Measurements from ENCODE around the gene GABBR1.
"Not testable (repeated sequence)": the region's sequence is repeated elsewhere in the genome, so short reads cannot be mapped to it uniquely, and the experiment has no call there.

Gene GABBR1

DNA sequence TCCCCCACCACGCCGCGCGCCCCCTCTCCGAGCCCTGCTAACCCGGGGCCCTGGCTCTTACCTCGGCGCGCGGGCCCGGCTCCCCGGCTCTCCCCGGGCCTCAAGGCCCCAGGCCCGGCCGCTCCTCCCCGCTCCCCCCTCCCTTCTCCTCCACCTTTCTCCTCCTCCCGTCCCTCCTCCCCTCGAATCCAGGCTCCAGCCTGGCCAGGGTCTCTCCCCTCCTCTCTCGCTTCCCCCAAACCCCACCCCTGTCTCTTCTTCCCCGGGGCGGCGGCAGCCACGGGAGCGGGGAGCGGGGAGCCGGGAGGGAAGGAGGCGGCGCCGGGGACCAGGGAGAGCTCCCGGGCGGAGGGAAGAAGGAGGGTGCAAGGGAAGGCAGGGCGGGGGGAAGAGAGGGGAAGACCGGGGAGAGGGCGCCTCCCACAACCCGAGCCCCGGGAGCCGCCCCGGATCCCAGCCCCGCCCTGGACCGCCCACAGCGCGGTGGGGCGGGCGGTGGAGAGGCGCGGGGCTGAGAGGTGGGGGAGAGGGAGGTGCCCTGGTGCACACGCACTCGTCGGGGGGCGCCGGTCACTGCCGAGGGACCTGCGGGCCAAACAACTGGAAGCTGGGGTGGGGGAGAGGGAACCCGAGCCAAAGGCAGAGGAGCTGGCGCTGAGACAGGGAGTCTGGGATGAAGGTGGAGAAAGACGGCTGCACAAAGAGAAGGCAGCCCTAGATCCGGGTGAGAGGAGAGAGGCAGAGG is at the start of gene GABBR1:
Gene GABBR1 (minus strand): TSS at position 395 of the 745 bp plus-strand sequence. CDS start 798 bp downstream, outside the sequence.
- H3K27me3 Mint-ChIP-seq: peaks cover 78% of the 10 kb centered on the region
- H3K9me3 Mint-ChIP-seq: no peaks in the 10 kb centered on the region
- H3K4me1 Mint-ChIP-seq: peaks cover 55% of the 10 kb centered on the region

DNA sequence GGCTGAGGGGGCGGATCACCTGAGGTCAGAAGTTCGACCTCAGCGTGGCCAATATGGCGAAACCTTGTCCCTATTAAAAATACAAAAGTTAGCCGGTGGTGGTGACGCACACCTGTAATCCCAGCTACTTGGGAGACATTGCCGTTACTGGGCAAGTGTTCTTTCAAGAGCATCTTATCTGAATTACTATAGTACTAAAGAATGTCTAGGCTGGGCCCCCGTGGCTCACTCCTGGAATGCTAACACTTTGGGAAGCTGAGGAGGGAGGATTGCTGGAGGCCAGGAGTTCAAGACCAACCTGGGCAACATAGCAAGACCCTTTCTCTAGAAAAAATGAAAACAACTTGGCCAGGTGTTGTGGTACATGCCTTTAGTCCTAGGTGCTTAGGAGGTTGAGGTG is 48.8 kb upstream of the GABBR1 start:
- no peak overlapping the region for H3K4me3 Mint-ChIP-seq
- peaks cover 13% of the 10 kb centered on the region for H3K4me1 Mint-ChIP-seq
- CTCF ChIA-PET: interaction anchor here (0.8 to 1.6 kb wide), 3 partner anchors 28 to 97 kb away, joined by 3 to 4 read pairs (median 3); no protein-coding TSS in a partner anchor
- no peak overlapping the region for H3K27ac Mint-ChIP-seq
- no peaks in the 10 kb centered on the region for H3K9me3 Mint-ChIP-seq
- H3K36me3 Mint-ChIP-seq: no peaks in the 10 kb centered on the region
- peaks cover 28% of the 10 kb centered on the region for H3K27me3 Mint-ChIP-seq
- DNase-seq: no peak

More for the DNA sequence above, at the start of gene GABBR1:
- Mint-ChIP-seq H3K4me3 (peak within 1 kb of the TSS; percentile 79), H3K36me3 (peaks cover 1% of the 10 kb centered on the region), H3K27ac (peak within 1 kb of the TSS; percentile 9)
- CTCF ChIA-PET: interaction anchor here (1.6 to 2.0 kb wide), 4 partner anchors 10 to 21 kb away, joined by 4 to 11 read pairs (median 6); no protein-coding TSS in a partner anchor
- DNase-seq: peak; percentile 86

DNA sequence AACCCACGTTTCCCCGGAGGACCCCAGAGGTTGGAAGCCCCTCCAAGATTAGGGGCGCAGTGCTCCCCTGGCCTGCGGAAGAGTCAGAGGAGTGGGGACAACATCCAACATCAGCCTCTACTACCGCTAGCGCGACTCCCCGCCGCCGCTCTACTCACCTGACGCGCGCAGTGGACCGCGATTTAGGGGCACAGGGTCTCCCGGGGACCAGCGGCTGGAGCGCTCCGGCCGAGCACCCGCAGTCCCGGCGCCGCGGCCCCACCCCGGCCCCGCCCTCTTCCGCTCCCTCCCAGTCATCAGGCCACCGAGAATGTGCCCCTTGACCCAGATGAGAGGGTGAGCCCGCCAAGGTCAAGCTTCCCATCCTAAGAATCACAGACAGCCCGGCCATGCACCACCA is 47.9 kb upstream of the GABBR1 start, which contains the start of gene ZFP57:
Gene ZFP57 (minus strand): TSS at position 249 of the 400 bp plus-strand sequence. CDS start 4,149 bp downstream, outside the sequence.
- Mint-ChIP-seq H3K27ac (no peak within 1 kb of the TSS), H3K36me3 (no peaks in the 10 kb centered on the region), H3K9me3 (no peaks in the 10 kb centered on the region), H3K27me3 (peaks cover 23% of the 10 kb centered on the region), H3K4me1 (peaks cover 18% of the 10 kb centered on the region), H3K4me3 (no peak within 1 kb of the TSS)
- CTCF ChIA-PET: interaction anchor here (1.5 kb wide), 1 partner anchor 27 kb away, joined by 4 read pairs; no protein-coding TSS in a partner anchor
- DNase-seq: no peak

DNA sequence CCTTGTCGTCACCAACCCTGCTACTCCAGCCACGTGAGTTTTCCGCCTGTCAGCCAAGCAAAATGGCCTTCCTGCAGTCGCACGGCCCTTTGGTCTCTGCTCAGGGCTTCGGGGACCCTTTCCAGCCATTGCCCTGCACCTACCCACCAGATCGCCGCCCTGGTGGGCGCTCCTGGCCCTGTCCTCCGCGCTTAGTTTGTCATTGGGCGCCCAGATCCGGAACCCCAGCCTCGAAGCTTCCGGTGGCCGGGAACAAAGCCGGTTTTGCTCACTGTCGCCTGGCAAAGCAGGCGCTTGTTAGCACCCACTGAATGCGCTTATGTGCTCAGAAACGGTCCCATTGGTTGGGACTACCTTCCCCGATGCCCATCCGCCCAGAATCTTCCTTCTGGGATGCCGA is 47.4 kb upstream of the GABBR1 start:
- DNase-seq: no peak
- H3K36me3 Mint-ChIP-seq: no peaks in the 10 kb centered on the region
- H3K9me3 Mint-ChIP-seq: no peaks in the 10 kb centered on the region
- no peak overlapping the region for H3K27ac Mint-ChIP-seq
- CTCF ChIA-PET: interaction anchor here (1.5 kb wide), 1 partner anchor 27 kb away, joined by 4 read pairs; no protein-coding TSS in a partner anchor
- H3K4me1 Mint-ChIP-seq: peaks cover 18% of the 10 kb centered on the region
- no peak overlapping the region for H3K4me3 Mint-ChIP-seq
- peaks cover 18% of the 10 kb centered on the region for H3K27me3 Mint-ChIP-seq

DNA sequence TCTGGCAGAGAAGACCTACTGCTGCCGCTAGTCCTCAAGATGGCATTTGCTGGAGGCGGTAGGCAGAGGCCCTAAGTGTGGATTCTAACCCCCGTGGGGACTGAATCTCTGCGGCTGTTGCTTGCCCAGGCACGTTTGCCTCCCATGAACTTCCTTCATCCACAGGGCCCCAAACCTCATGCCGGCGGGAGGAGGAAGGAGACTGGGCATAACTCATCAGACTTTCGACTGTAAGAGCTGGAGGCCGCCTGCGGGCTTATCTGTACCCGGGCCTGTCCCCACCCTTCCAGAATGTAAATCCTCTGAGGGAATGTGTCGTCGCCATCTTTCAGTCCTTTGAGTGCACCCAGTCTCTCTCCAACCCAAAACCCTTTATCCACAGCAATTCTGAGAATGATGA is 47.0 kb upstream of the GABBR1 start:
- no peak for DNase-seq
- no peak overlapping the region for H3K4me3 Mint-ChIP-seq
- H3K27ac Mint-ChIP-seq: no peak overlapping the region
- peaks cover 18% of the 10 kb centered on the region for H3K4me1 Mint-ChIP-seq
- H3K9me3 Mint-ChIP-seq: no peaks in the 10 kb centered on the region
- H3K27me3 Mint-ChIP-seq: peaks cover 21% of the 10 kb centered on the region
- CTCF ChIA-PET: no interaction called here
- H3K36me3 Mint-ChIP-seq: no peaks in the 10 kb centered on the region

DNA sequence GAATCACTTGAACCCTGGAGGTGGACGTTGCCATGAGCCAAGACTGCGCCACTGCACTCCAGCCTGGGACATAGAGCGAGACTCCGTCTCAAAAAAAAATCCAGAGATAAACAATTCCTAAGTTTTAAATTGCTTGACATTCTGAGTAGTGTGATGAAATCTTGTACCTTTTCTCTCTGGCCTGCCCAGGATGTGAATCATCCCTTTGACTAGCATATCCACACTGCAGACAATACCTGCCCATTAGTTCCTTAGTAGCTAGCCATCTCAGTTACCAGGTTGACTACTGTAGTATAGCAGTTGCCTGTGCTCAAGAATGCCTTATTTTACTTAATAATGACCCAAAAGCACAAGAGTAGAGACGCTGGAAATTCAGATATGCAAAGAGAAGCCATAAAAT is 45.1 kb upstream of the GABBR1 start:
- no peaks in the 10 kb centered on the region for H3K9me3 Mint-ChIP-seq
- CTCF ChIA-PET: interaction anchor here (1.4 to 5.2 kb wide), 2 partner anchors 24 to 157 kb away, joined by 5 to 30 read pairs; no protein-coding TSS in a partner anchor
- no peak overlapping the region for H3K4me3 Mint-ChIP-seq
- DNase-seq: no peak
- H3K27ac Mint-ChIP-seq: no peak overlapping the region
- H3K36me3 Mint-ChIP-seq: no peaks in the 10 kb centered on the region
- peaks cover 33% of the 10 kb centered on the region for H3K27me3 Mint-ChIP-seq
- H3K4me1 Mint-ChIP-seq: peaks cover 11% of the 10 kb centered on the region

DNA sequence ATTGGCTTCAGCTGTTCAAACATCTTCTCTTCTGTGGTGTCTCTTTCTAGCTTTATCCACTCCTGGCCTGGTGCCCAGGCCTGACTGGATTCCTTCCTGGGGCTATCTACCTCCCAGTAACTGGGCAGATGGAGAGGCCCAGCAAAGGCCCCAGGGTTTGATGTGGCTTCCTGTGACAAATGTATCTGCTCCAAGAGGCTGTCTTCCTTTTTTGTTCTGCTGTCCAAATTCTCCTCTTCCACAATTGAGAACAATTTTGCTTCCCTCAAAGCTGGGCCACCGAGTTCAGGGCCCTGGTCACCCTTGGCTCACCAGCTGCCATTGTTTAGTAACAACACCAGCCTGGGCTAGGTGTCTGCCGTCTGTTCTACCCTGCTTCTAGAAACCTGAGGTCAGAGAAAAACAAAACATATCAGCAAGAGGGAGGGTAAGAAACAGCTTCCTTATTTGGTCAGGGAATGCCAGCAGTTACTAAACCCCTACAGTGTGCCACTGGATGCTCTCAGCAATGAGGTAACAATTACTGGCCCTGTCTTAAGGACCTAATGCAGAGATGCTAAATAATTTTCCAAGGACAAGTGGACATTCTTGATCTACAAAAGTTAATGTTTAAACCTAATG is 44.1 kb upstream of the GABBR1 start:
- H3K36me3 Mint-ChIP-seq: no peaks in the 10 kb centered on the region
- peaks cover 11% of the 10 kb centered on the region for H3K4me1 Mint-ChIP-seq
- no peaks in the 10 kb centered on the region for H3K9me3 Mint-ChIP-seq
- no peak for DNase-seq
- peaks cover 42% of the 10 kb centered on the region for H3K27me3 Mint-ChIP-seq
- H3K27ac Mint-ChIP-seq: no peak overlapping the region
- CTCF ChIA-PET: interaction anchor here (0.7 to 5.2 kb wide), 5 partner anchors 23 to 158 kb away, joined by 3 to 30 read pairs (median 5); no protein-coding TSS in a partner anchor
- no peak overlapping the region for H3K4me3 Mint-ChIP-seq

DNA sequence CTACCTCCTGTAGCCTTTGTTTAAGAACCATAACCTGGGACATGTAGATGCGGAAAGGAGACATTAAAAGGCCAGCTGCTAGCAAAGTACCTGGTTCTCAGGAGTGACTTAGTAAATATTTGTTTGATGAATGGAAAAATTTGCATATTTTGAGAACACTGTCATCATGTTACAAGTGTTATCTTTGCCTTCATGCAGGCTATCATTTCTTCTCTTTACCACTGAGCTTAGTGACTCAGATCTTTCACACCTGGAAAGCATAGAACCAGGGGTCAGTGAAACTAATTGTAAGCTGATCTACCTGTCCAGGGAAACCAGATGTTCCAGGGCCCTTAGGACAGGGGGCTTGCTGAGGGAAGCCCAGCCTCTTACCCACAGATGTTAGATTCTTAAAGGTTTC is 42.6 kb upstream of the GABBR1 start:
- Mint-ChIP-seq H3K36me3 (no peaks in the 10 kb centered on the region), H3K4me1 (peaks cover 11% of the 10 kb centered on the region), H3K27me3 (peaks cover 48% of the 10 kb centered on the region), H3K9me3 (no peaks in the 10 kb centered on the region), H3K27ac (no peak overlapping the region), H3K4me3 (no peak overlapping the region)
- CTCF ChIA-PET: interaction anchor here (5.2 kb wide), 1 partner anchor 22 kb away, joined by 30 read pairs; no protein-coding TSS in a partner anchor
- no peak for DNase-seq

DNA sequence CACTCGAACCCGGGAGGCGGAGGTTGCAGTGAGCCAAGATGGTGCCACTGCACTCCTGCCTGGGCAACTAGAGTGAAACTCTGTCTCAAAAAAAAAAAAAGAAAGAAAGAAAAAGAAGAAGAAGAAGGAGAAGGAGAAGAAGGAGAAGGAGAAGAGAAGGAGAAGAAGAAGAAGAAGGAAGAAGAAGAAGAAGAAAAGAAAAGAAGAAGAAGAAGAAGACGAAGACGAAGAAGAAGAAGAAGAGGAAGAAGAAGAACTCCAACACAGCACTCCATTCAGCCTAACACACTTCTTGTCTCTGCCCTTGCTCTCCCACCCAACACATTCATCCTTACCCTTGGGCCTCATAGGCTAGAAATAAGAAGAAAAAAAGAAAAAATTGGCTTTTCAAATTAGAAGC is 41.0 kb upstream of the GABBR1 start:
- no peak for DNase-seq
- CTCF ChIA-PET: no interaction called here
- no peaks in the 10 kb centered on the region for H3K36me3 Mint-ChIP-seq
- no peak overlapping the region for H3K27ac Mint-ChIP-seq
- H3K9me3 Mint-ChIP-seq: no peaks in the 10 kb centered on the region
- H3K4me1 Mint-ChIP-seq: peaks cover 11% of the 10 kb centered on the region
- H3K4me3 Mint-ChIP-seq: no peak overlapping the region
- H3K27me3 Mint-ChIP-seq: peaks cover 56% of the 10 kb centered on the region

DNA sequence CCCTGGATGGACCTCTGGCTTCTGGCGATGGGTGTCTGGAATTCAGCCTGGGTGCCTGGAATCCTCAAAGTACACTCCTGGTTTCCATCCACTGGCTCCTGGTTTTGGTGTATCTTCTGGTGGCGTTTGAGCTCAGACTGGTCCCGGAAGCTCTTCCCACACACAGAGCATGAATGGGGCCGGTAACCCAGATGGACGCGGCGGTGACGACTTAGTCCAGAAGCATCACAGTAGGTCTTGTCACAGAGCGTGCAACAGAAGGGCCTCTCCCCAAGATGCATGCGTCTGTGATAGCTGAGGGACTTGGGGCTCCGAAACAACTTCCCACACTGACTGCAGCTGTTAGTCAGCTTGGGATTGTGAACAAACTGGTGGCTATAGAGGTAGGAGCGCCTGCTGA is 40.2 kb upstream of the GABBR1 start:
- Mint-ChIP-seq H3K9me3 (no peaks in the 10 kb centered on the region), H3K27ac (no peak overlapping the region), H3K27me3 (peaks cover 58% of the 10 kb centered on the region), H3K4me1 (peaks cover 11% of the 10 kb centered on the region), H3K4me3 (no peak overlapping the region), H3K36me3 (no peaks in the 10 kb centered on the region)
- CTCF ChIA-PET: interaction anchor here (2.2 to 4.0 kb wide), 2 partner anchors 19 to 23 kb away, joined by 9 to 22 read pairs; no protein-coding TSS in a partner anchor
- no peak for DNase-seq

DNA sequence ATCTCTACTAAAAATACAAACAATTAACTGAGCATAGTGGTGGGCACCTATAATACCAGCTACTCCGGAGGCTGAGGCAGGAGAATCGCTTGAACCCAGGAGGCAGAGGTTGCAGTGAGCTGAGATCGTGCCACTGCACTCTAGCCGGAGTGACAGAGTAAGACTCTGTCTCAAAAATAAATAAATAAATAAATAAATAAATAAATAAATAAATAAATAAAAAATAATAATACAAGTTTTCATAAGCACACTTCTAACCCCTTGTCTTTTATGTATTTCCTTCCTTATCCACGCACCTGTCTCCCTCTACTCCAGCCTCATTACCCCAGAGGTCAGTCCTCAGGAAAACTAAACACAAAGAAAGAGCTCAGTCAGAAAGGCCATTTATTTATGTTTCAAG is 39.1 kb upstream of the GABBR1 start:
- not testable (repeated sequence) for DNase-seq, H3K4me3 Mint-ChIP-seq, H3K9me3 Mint-ChIP-seq, H3K27ac Mint-ChIP-seq, H3K36me3 Mint-ChIP-seq, H3K4me1 Mint-ChIP-seq
- H3K27me3 Mint-ChIP-seq: peaks cover 67% of the 10 kb centered on the region
- CTCF ChIA-PET: interaction anchor here (2.2 to 4.0 kb wide), 2 partner anchors 18 to 22 kb away, joined by 9 to 22 read pairs; no protein-coding TSS in a partner anchor

DNA sequence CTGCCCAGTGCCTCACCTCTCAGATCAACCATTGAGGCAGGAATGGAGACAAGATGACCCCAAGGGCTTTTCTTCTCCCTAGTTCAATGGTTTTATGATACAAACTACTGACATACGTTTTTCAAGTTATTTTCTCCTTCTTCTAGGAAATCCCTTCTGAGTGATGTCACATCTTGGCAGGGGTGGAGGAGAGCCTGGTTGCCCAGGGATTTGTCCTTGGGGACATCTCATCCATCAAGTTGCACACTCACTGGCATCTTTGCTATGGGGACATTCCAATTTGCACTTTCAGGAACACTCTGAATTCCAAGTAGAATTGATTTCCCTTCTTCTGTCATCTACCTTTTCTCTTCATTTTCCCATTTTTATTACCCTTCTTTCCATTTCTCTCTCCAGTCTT is 38.0 kb upstream of the GABBR1 start:
- Mint-ChIP-seq H3K4me1 (peaks cover 1% of the 10 kb centered on the region), H3K36me3 (no peaks in the 10 kb centered on the region), H3K4me3 (no peak overlapping the region), H3K27me3 (peaks cover 74% of the 10 kb centered on the region), H3K9me3 (no peaks in the 10 kb centered on the region), H3K27ac (no peak overlapping the region)
- DNase-seq: no peak
- CTCF ChIA-PET: interaction anchor here (0.9 to 4.0 kb wide), 2 partner anchors 14 to 17 kb away, joined by 3 to 22 read pairs; no protein-coding TSS in a partner anchor

DNA sequence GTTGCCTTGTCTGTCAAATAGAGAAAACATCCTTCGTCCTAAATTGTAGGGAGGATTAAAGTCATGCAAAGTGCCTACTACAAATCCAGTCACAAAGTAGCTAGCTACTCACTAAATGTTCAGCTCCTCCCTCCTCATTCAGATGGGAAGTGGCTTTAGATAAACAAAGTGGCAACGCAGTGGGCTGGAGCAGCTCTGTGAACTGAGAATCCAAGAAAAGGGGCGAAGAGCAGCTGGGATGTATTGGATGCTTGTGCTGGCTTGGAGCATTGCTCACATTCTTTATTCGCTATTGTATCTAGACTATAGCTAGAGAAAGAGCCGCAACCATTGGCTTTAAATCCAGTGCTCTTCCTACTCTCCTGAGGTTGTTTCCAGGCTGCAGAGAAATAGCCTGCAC is 34.2 kb upstream of the GABBR1 start:
- Mint-ChIP-seq H3K36me3 (no peaks in the 10 kb centered on the region), H3K4me3 (no peak overlapping the region), H3K27ac (no peak overlapping the region), H3K4me1 (no peaks in the 10 kb centered on the region), H3K9me3 (no peaks in the 10 kb centered on the region), H3K27me3 (peaks cover 58% of the 10 kb centered on the region)
- CTCF ChIA-PET: interaction anchor here (2.6 to 6.6 kb wide), 2 partner anchors 14 to 17 kb away, joined by 18 to 63 read pairs; no protein-coding TSS in a partner anchor
- DNase-seq: no peak

DNA sequence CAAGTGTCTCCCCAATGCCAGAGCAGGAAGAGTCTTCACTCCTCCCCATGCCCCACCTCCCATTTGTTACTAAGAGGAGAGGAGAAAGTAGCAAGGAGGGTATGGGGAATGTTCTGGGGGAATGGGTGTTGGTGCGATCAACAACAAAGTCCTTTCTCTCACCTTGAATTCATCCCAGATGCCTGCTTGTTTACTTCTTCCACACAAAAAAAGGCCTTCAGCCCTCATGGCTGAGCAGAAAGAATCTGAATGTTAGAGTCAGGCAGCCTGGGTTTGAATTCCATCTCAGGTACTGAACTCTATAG is 33.8 kb upstream of the GABBR1 start:
- H3K27me3 Mint-ChIP-seq: peaks cover 61% of the 10 kb centered on the region
- DNase-seq: no peak
- H3K4me1 Mint-ChIP-seq: no peaks in the 10 kb centered on the region
- H3K4me3 Mint-ChIP-seq: no peak overlapping the region
- CTCF ChIA-PET: interaction anchor here (0.7 to 6.6 kb wide), 3 partner anchors 14 to 36 kb away, joined by 3 to 63 read pairs (median 18); no protein-coding TSS in a partner anchor
- no peaks in the 10 kb centered on the region for H3K36me3 Mint-ChIP-seq
- H3K27ac Mint-ChIP-seq: no peak overlapping the region
- no peaks in the 10 kb centered on the region for H3K9me3 Mint-ChIP-seq
